GM21825 (cell line): ENCODE results near the gene KCNQ1OT1.

Source experiments
- ATAC-seq: cut with Tn5 transposase; IDR thresholded peaks from one replicate; pipeline ENCODE4 v1.9.1; 2021; ENCODE audit warnings: mild to moderate bottlenecking, moderate library complexity; ENCODE audit not compliant: unreplicated experiment

KCNQ1OT1 gene

DNA sequence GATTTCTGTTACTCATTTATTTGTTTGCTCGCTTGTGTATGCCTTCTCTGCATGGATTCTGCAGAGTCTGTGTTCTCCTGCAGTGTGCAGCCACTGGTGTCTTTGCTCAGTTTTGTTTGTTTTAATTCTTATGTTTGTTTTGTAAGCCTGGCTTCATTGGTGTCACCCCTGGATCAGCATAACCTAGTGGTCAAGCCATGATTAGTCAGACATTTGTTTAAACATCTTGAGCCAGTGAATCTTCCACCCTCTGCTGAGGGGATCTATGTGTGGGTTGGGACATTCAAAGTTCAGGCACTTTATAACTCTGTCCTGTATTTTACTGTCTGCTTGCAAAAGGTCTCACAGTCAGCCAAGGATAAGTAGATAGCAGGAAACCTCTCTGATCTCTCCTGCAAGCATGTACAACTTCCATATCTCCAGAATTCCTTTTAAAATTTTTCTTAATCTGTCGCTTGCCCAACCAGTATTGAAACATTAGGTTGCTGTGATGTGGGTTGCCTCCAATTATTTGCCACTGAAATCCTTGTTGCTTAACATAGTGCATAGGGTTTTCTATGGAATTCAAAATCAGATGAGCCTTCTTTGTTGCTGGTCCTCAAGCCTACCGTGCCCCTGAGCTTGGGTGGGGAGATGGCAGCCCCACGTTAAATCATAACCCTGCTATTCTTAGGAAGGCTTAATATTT is 86.8 kb downstream of the KCNQ1OT1 start:
- ATAC-seq: no peak

DNA sequence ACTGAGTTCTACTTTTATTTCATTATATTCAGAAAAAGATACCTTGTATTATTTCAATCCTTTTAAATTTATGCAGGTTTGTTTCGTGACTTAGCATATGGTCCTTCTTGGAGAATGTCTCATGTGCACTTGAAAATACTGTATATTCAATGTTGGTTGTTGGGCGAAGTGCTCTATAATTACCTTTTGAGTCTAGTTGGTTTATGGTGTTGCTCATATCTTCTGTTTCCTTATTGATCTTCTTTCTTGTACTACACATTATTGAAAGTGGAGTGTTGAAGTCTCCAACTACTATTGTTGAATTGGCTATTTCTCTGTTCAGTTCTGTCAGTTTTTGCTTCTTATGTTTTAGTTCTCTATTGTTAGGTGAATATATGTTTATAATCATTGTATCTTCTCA is 90.4 kb downstream of the KCNQ1OT1 start:
- no peak for ATAC-seq

DNA sequence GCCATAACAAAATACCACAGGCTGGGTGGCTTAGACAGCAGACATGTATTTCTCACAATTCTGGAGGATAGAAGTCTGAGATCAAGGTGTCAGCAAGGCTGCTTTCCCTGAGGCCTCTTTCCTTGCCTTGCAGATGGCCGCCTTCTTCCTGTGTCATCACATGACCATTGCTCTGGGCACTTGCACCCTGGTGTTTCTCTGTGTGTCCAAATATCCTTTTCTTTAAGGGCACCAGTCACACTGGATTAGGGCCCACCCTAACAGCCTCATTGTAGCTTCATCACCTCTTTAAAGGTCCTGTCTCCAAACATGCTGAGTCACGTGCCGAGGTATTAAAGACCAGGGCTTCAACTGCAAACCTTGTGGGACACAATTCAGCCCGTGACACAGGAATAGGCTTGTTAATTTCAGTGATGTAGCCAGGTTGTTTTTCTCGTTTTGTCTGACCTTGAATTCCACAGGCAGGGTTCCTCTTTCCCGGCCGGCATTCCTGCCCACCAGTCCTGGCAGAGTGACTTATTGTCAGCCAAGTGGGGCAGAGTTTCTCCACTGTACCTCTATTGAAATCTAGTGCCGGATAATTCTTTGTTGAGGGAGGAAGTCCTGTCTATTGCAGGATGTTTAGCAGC is 100.1 kb downstream of the KCNQ1OT1 start:
- no peak for ATAC-seq

DNA sequence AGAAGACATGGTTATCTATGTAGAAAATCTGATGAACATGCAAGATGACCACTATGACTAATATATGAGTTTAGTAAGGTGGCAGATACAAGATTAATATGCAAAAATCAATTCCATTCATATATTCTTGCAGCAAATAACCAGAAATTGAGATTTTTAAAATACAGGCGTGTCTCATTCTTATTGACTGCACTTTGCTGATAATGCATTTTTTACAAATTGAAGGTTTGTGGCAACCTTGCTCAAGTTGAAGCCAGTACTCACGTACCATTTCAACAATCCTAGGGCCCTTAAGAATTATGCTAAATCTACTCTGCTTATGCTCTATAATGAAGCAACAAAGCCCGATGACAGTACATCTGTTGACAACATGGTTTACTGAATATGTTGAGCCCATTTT is 104.6 kb downstream of the KCNQ1OT1 start:
- ATAC-seq: no peak

DNA sequence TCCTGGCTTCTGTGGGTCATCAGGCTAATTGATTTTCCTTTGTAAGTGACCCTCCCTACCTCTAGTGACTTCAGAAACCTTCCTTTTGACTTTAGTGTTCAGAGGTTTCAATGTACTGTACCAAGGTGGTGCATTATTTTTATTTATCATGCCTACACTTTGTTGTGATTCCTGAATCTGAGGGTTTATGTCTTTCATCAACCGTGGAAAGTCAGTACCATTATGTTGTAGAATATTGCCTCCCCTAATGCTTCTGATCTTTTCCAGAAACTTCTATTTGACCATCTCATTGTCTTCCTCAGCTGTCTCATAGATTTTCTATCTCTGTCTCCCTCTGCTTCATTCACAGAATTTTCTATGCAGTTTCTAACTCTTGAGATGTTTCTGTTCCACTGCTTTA is 105.5 kb downstream of the KCNQ1OT1 start:
- ATAC-seq: no peak

DNA sequence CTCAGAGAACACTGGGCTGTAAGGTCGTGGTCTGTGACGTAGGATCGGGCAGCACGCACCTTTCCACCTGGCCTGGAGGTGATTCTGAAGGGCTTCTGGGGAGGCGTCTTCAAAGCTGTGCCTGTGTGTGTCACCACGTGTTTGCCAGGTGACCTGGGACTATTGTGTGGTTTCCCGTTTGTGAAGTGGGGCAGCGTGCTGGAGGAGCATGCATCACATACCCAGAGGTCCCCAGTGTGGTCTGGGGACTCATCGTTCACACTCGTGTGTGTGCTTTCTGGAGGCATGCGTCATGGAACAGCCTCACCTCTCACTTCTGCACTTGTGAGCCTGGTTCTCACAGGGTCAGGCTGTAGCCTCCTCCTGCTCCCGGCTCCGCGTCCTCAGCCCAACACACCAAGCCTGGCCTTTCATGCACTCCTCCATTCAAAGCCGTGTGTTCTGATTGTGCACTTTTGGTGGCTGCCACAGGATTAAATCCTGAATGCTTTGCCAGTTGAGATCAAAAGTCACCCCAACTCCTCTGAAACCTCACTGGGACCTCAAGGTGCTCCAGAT is 106.3 kb downstream of the KCNQ1OT1 start:
- no peak for ATAC-seq

DNA sequence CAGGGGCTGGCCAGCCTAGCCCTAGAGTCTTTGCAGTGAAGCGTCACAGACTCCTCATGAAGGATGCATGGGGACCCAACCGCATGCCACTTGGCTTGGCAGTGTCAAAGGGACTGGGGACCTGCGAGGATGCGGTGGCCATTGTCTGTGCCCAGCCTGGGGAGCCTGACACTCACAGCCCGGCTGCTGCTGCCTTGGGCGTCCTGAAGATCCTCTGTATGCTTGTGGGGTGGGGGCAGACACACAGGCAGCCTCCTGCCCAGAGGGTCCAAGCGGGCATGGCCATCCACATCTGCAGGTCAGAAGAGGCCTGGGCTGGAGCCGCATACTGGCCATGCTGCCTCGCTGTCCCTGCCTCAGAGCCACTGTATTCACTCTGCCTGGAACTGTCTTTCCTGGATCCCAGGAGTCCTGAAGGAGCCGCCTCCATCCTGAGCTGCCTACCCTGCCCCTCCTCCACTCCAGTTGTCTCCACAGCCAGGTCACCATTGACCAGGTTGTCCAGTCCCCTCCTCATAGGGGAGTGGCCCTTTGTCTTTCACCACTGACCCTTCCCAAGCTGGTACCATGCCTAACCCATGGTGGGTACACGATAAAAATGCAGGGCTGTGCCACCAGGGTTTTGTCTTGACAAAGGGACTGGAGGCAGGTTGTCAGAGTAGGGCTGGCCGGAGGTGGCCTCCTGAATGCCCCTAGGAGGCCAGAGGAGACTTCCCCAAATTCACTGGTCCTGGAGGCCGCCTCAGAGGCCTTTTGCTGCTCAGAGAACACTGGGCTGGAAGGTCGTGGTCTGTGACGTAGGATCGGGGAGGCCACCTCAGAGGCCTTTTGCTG is 107.0 kb downstream of the KCNQ1OT1 start:
- no peak for ATAC-seq

DNA sequence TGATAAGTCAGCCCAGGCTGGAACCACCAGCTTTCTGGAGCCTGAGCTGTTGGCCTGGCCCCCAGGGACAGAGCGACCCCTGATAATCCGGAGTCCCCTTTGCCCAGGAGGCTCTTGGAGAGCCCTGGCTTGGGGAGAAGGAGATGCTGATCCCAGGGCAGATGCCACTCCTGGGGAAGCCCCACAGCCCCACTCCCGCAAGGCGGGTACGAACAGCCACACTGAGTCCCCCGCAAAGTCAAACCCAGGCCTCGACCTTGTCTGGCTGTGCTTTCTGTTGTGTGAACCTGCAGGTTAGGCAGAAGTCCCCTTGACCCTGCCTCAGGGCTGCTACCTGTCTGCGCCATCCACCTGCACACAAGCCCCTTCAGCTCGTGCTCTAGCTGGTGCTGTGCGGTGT is 108.0 kb downstream of the KCNQ1OT1 start:
- ATAC-seq: no peak

DNA sequence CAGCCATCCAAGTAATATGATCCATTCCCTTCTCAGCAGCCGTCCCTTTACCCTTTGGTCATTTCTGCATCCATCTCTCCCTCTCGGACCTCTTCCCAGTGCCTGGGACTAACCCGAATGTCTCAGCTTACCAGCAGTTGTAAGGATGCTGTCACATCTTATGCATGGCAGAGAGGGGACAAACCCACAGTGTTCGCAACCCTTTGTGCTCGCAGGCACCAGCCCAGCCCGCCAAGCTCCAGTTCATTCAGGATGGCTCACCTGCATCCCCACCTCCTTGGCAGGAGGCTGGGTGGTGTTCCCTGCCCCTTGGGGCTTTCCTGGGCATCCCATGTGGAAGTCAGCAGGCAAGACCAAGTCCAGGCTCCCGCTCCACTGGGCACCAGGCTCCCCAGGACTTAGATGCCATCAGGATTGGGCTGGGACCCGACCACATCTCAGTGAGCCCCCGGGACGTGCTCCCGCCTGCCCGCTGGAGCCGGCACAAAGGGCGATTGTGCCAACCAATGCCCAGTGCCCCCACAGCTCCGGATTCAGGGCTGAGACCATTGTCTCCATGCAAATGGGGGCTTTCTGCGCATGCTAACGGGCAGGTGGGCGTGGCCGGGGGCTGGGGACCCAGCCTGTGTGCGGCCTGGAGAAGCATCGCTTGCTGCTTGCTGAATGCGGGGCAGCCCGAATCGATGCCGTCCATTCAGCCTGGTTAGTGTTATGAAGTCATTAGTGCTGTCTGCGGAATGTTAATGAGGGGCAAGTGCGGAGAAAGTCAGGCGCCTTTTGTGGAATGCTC is 108.6 kb downstream of the KCNQ1OT1 start:
- ATAC-seq: no peak

DNA sequence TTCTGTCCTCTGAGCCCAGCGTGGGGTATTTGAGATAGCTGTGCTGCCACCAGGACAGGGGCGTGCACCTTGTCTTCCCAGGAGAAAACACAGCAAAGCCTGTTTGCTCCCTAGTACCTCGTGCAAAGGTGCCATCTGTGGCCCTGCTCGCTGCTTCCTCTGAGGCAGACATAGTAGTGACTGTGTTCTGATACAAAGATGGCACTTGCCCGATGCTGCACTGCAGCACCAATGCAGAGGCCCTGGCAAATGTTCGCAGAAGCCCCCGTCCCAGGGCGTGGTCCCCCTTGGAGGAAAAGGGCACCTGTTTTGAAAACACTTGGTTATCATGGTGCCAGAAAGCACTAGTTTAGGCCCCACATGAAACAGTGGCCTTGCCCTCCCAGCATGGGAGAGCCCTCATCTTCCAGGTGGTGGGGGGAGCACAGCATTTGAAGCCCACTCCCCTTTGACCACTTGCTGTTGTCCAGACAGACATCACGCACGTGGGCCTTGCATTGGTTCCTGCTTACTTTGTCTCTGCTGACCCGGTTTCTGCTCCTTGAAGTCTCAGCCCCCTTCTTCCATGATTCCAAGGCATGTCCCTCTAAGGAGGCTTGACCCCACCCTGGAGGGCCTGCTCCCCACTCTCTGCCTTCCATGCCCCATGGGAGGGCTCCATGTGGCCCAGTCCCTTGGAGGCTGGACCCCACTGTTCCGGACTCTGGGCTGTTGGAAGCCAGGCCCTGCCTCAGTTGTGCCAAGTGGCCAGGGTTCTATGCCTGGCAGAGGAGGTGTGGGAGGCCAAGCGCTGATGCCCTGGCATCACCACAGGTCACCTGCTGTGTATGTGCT is 109.4 kb downstream of the KCNQ1OT1 start:
- ATAC-seq: no peak

DNA sequence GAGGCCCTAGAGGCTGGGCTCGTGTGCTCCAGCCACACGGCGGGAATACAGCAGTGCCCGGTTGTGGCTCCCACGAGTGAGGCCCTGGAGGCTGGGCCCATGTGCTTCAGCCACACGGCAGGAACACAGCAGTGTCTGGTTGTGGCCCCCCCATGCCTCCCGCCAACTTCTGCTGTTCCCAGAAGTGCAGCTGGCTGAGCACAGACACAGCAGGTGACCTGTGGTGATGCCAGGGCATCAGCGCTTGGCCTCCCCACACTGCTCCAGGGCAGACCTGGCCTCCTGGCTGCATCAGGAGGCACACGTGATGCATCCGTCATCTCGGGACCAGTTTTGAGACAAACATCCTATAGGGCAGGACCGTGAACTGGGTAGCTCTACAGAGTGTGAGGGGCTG is 110.3 kb downstream of the KCNQ1OT1 start:
- no peak for ATAC-seq

DNA sequence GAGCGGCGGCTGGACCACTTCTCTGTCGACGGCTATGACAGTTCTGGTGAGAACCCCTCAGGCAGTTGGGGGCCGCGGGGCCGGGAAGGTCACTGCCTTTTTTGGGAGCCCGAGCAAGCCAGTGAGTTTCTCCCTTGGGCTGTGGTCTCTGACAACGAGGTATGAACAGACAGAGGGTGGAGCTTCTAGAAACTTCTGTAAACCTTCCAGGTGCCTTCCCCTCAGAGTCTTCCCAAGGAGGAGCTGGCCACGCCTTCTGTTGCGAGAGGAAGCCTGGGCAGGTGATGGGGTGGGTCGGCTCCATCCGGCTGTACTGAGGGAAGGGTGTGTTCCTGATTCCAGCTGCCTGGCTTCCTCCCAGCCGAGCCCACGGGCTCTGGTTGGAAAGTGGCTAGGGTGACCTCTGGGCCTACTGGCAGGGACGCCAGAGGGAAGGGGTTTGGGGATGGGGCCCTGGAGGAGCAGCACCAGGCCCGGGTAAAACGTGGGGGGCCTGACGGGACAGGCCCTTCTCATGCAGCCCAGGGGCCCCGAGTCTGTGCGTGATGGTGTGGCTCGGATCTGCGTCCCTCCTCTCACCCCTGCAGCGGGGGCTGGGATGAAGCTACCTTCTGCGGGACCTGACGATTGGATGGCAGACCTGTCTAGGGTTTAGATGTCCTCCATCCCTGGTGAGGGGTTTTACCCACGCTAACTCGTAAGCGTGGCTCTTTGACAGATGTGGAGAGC is 110.8 kb downstream of the KCNQ1OT1 start:
- no peak for ATAC-seq

DNA sequence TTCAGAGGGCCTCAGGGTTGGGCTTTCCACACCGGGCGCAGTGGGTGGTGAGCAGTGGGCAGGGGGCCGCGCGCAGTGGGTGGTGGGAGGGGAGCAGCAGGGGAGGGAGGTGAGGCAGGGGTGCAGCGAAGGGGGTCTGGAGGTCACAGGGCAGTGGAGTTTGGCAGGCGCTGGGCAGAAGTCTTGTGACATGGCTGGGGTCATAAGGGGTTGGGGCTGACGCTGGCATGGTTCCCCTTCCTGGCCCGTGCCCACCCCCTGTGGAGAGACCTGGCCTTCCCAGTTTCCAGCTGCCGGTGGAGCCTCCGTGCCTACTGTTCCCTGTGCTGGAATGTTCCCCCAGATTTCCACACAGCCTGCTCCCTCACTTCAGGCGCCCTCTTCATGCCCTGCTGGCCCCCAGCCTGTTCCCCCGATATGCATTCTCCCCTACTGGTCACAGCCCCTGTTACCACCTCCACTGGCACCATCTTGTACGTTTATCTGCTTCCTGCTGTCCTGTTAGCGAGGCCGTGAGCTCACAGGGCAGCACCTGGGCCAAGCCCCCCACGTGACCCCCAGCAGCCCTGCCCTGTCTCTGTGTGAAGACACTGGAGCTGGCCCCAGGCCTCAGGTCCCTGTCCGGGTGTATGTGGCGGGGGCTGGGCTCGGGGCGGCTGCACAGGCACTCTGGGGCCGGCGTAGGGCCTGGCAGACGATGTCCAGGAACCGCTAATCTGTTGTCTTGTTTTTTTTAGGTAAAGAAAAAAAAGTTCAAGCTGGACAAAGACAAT is 111.6 kb downstream of the KCNQ1OT1 start:
- no peak for ATAC-seq

DNA sequence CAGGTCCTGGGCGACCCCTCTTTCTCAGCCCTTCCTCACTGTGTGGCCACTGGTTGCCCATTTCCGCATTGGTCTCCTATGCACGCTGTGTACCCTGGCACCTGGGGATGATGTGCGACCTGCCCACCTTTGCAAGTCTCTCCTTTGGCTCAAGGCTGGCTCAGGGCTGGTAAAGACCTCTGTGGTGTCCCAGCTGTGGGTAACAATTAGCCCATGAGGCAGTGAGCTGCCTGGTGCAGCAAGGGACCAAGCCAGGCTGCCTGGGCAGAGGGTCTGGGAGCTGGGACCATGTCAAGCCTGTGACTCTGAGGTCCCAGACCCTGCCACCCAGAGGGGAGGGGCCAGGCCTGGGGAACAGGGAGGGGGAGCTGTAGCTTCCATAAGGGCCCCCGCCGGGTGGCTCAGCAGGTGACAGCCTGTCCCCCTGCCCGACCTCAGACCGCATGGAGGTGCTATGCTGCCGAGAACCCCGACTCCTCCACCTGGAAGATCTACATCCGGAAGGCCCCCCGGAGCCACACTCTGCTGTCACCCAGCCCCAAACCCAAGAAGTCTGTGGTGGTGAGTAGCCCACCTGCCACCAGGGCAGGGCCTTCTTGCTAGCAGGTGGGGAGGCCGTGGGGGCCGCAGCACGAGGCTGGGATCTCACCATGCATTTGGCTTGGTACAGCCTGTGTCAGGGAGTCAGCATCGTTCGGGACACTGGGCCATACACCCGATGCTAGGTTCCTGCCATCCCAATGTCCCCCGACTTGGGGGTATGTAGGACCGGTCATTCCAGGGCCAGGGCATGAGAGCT is 112.5 kb downstream of the KCNQ1OT1 start:
- ATAC-seq: no peak

DNA sequence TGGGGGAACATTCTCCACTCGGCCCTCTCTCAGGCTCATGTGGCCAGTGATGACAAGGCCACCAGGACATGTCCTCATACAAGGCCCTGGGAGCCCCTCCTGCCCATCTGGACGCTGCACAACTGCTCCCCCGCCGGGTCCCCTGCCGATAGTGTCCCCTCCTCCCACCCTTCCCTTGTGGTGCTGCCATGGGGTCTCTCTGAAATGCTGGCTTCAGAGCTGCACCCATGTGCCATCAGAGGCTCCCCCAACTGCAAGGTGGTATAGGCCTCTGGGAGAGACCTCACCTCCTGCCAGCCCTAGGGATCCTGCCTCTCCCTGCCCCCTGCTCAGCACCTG is 113.0 kb downstream of the KCNQ1OT1 start:
- ATAC-seq: no peak

DNA sequence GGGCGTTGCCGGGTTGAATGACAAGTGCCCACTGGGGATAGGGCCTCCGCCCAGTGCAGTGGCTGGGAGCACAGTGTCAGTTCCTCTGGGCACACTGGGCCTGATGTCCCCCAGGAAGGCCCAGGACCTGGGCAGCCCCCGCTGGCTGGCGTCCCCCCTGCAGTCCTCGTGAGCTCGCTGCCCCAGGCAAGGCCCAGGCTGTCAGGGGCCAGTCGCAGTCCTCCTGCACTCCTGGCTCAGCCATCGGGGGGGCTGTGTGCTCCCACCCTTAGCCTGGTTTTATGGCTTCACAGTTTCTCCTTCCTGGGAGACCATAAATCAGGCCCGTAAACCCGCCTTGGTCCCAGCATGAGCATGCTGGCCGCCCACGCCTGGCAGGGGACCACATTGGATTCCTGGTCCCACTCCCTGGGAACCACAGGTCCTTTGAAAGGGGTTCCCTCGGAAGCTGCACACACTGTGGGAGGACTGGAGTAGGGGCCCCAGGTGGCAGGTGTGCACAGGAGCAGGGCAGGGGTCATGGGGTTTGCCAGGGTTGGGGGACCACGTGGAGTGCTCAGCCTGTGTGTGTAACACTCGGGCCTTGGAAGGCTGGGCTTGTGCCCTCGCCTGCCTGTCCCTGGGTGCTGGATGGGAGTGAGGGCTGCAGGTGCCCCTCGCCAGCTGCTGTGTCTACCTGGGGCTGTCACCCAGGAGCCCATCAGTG is 113.6 kb downstream of the KCNQ1OT1 start:
- ATAC-seq: no peak

DNA sequence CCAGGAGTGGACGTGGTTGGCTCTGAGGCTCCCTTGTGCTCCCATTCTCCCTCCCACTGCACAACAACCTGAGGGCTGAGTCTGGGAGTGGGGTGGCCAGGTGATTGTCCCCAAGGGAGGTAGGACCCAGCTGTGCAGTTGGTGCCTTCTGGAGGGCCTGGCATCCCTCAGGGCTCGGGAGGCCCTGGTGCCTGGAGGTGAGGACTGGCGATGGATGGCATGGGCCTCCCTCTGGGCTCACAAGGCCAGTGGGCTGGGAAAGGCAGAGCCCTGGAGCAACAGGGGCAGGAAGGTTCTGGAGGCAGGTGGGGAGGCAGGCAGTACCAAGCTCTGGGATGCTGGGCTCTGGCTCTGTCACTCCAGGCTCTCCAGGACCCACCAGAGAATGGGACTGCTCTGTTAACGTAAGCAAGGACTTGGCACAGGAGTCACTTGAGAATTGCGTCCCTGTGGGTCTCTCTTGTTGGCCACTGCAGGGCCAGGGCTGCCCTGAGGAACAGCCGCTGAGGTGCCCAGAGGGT is 114.2 kb downstream of the KCNQ1OT1 start:
- ATAC-seq: no peak
